ENCODE measurements around the gene IRAK3. TPM values are rescaled to one million over a fixed set of nuclear protein-coding genes. Genes with fewer than 3 reads are reported as not detected.

The IRAK3 gene
- total RNA-seq, 4 donors from 2014 or later: 3.8 to 8.8 (median 7.1) TPM

- no peaks in the 10 kb centered on the region for H3K27me3 ChIP-seq
- WGBS: 86% methylated on average over 3 of the region's 3 CpGs
Measured at GRCh38 chr12:66282244-66282643, 93.2 kb downstream of the IRAK3 start.

GRCh38 chr12:66287275-66287674 is 98.3 kb downstream of the IRAK3 start:
- no peaks in the 10 kb centered on the region for H3K9me3 ChIP-seq

More at GRCh38 chr12:66282244-66282643, 93.2 kb downstream of the IRAK3 start:
- no peaks in the 10 kb centered on the region for H3K4me1 ChIP-seq
- H3K36me3 ChIP-seq: no peaks in the 10 kb centered on the region
- H3K4me3 ChIP-seq: no peak overlapping the region
- no peak for DNase-seq (ENCODE audit: low spot score in 2 of 2)
- H3K27ac ChIP-seq: no peak overlapping the region
- H3K9me3 ChIP-seq: no peaks in the 10 kb centered on the region
- TF ChIP-seq POLR2AphosphoS5 (IDR thresholded peaks at IDR 0.05): no peak
- TF ChIP-seq POLR2A (IDR thresholded peaks at IDR 0.05): no peak

GRCh38 chr12:66288121-66288520 is 99.1 kb downstream of the IRAK3 start:
- no peaks in the 10 kb centered on the region for H3K9me3 ChIP-seq
- WGBS: 78% methylated on average over 5 of the region's 5 CpGs
- no peak for DNase-seq (ENCODE audit: low spot score in 2 of 2)
- H3K36me3 ChIP-seq: no peaks in the 10 kb centered on the region
- H3K4me3 ChIP-seq: no peak overlapping the region
- no peak for TF ChIP-seq CTCF (IDR thresholded peaks at IDR 0.05)
- no peak for TF ChIP-seq POLR2A (IDR thresholded peaks at IDR 0.05)
- TF ChIP-seq POLR2AphosphoS5 (IDR thresholded peaks at IDR 0.05): no peak
- TF ChIP-seq EP300 (IDR thresholded peaks at IDR 0.05): no peak
- H3K27ac ChIP-seq: no peak overlapping the region
- no peaks in the 10 kb centered on the region for H3K4me1 ChIP-seq
- H3K27me3 ChIP-seq: no peaks in the 10 kb centered on the region

More at GRCh38 chr12:66287275-66287674, 98.3 kb downstream of the IRAK3 start:
- no peak overlapping the region for H3K27ac ChIP-seq
- TF ChIP-seq CTCF (IDR thresholded peaks at IDR 0.05): no peak
- TF ChIP-seq POLR2AphosphoS5 (IDR thresholded peaks at IDR 0.05): no peak
- no peak for TF ChIP-seq EP300 (IDR thresholded peaks at IDR 0.05)
- no peaks in the 10 kb centered on the region for H3K27me3 ChIP-seq
- no peak overlapping the region for H3K4me3 ChIP-seq
- no peak for DNase-seq (ENCODE audit: low spot score in 2 of 2)
- 92% methylated on average over 3 of the region's 3 CpGs for WGBS
- no peaks in the 10 kb centered on the region for H3K36me3 ChIP-seq
- H3K4me1 ChIP-seq: no peaks in the 10 kb centered on the region

GRCh38 chr12:66289485-66289884 is 100.5 kb downstream of the IRAK3 start:
- no peak for TF ChIP-seq POLR2A (IDR thresholded peaks at IDR 0.05)
- no peak for TF ChIP-seq EP300 (IDR thresholded peaks at IDR 0.05)
- TF ChIP-seq CTCF (IDR thresholded peaks at IDR 0.05): no peak
- Histone ChIP-seq H3K36me3 (no peaks in the 10 kb centered on the region), H3K9me3 (no peaks in the 10 kb centered on the region), H3K27me3 (no peaks in the 10 kb centered on the region), H3K4me3 (no peak overlapping the region), H3K27ac (no peak overlapping the region), H3K4me1 (no peaks in the 10 kb centered on the region)
- DNase-seq (ENCODE audit: low spot score in 2 of 2): no peak
- 83% methylated on average over 2 of the region's 2 CpGs for WGBS

GRCh38 chr12:66290716-66291200 is 101.7 kb downstream of the IRAK3 start:
- 83% methylated on average over 2 of the region's 2 CpGs for WGBS
- Histone ChIP-seq H3K4me1 (no peaks in the 10 kb centered on the region), H3K27me3 (no peaks in the 10 kb centered on the region), H3K27ac (no peak overlapping the region), H3K9me3 (no peaks in the 10 kb centered on the region), H3K4me3 (no peak overlapping the region), H3K36me3 (no peaks in the 10 kb centered on the region)
- DNase-seq (ENCODE audit: low spot score in 2 of 2): no peak
- TF ChIP-seq EP300 (IDR thresholded peaks at IDR 0.05) (no peak), POLR2A (IDR thresholded peaks at IDR 0.05) (no peak), POLR2AphosphoS5 (IDR thresholded peaks at IDR 0.05) (no peak), CTCF (IDR thresholded peaks at IDR 0.05) (no peak)

- Histone ChIP-seq H3K27ac (no peak overlapping the region), H3K9me3 (no peaks in the 10 kb centered on the region), H3K4me1 (no peaks in the 10 kb centered on the region), H3K36me3 (no peaks in the 10 kb centered on the region), H3K27me3 (no peaks in the 10 kb centered on the region), H3K4me3 (no peak overlapping the region)
- TF ChIP-seq POLR2AphosphoS5 (IDR thresholded peaks at IDR 0.05) (no peak), EP300 (IDR thresholded peaks at IDR 0.05) (no peak), POLR2A (IDR thresholded peaks at IDR 0.05) (no peak), CTCF (IDR thresholded peaks at IDR 0.05) (no peak)
- WGBS: 84% methylated on average over 1 of the region's 1 CpG
- no peak for DNase-seq (ENCODE audit: low spot score in 2 of 2)
Measured at GRCh38 chr12:66296176-66296683, 107.2 kb downstream of the IRAK3 start.
